Stimulated activated memory B cell treated with anti-CD40 and anti-IgM and Interleukin-4, amounts not matched to agents 10 μg/mL and 1 μg/mL and 100 μg/mL, for 72 hours (primary cell): Measurements from ENCODE around the gene TRIM49C.
"Not testable (repeated sequence)": the region's sequence is repeated elsewhere in the genome, so short reads cannot be mapped to it uniquely, and the experiment has no call there.

Source experiments
- ATAC-seq: fragments of 150-1000 bp; cut with Tn5 transposase; 2 replicates; pipeline ENCODE4 v1.10.0; 2021
- H3K27ac Mint-ChIP-seq: one replicate; pipeline ENCODE4 v1.8.0; 2022; ENCODE audit warnings: mild to moderate bottlenecking, mixed read lengths
- H3K27me3 Mint-ChIP-seq: one replicate; pipeline ENCODE4 v1.8.0; 2022; ENCODE audit warnings: mixed read lengths
- H3K36me3 Mint-ChIP-seq: one replicate; pipeline ENCODE4 v1.8.0; 2022; ENCODE audit warnings: mixed read lengths
- H3K4me1 Mint-ChIP-seq: one replicate; pipeline ENCODE4 v1.8.0; 2022; ENCODE audit warnings: mixed read lengths
- H3K4me3 Mint-ChIP-seq: one replicate; pipeline ENCODE4 v1.8.0; 2022; ENCODE audit warnings: mild to moderate bottlenecking, moderate library complexity, mixed read lengths
- H3K9me3 Mint-ChIP-seq: one replicate; pipeline ENCODE4 v1.8.0; 2022; ENCODE audit warnings: mixed read lengths

TRIM49C gene, protein sequence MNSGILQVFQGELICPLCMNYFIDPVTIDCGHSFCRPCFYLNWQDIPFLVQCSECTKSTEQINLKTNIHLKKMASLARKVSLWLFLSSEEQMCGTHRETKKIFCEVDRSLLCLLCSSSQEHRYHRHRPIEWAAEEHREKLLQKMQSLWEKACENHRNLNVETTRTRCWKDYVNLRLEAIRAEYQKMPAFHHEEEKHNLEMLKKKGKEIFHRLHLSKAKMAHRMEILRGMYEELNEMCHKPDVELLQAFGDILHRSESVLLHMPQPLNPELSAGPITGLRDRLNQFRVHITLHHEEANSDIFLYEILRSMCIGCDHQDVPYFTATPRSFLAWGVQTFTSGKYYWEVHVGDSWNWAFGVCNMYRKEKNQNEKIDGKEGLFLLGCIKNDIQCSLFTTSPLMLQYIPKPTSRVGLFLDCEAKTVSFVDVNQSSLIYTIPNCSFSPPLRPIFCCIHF

DNA sequence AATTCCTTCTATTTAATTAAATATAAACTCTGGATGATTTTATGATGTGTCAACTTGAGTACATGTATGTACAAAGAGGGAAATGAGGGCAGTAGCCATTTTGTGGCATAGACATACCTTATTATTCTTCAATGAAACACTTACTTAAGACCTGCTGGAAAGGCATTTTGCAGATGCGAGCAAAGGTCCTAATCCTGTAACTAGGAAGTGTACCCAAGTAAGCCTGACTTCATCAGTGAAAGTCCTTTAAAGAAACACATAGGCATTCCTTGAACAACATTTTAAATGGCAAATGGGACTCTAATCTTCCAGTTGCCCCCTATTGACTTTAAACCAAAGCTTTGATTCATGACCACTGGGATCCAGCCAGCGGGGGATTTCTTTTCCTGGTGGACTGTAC lies at the start of gene TRIM49C:
Gene TRIM49C, plus strand, starts transcription at position 301 of the 400 bp plus-strand sequence. CDS start 4,106 bp downstream, outside the sequence.
- H3K27ac Mint-ChIP-seq, H3K36me3 Mint-ChIP-seq, H3K4me1 Mint-ChIP-seq, ATAC-seq, H3K27me3 Mint-ChIP-seq, H3K4me3 Mint-ChIP-seq, H3K9me3 Mint-ChIP-seq: not testable (repeated sequence)

DNA sequence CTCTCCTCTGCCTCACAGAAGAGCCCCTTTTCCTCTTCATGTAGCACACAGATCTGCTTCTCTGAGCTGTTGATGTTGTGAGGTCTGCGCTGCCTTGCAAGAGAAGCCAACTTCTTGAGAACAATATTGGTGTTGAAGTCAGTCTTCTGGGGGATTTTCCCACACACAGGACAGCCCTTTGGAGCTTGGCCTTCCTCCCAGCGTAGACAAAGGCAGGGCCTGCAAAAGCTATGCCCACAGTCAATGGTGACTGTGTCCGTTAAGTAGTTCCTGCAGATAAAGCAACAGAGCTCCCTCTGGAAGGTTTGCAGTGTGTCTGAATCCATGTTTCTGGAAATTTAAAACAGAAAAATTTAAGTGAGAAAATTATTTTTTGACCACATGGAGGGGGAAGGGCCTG lies 6.7 kb upstream of the TRIM49C start:
- H3K9me3 Mint-ChIP-seq, H3K4me1 Mint-ChIP-seq, H3K36me3 Mint-ChIP-seq, ATAC-seq, H3K4me3 Mint-ChIP-seq, H3K27ac Mint-ChIP-seq, H3K27me3 Mint-ChIP-seq: not testable (repeated sequence)

DNA sequence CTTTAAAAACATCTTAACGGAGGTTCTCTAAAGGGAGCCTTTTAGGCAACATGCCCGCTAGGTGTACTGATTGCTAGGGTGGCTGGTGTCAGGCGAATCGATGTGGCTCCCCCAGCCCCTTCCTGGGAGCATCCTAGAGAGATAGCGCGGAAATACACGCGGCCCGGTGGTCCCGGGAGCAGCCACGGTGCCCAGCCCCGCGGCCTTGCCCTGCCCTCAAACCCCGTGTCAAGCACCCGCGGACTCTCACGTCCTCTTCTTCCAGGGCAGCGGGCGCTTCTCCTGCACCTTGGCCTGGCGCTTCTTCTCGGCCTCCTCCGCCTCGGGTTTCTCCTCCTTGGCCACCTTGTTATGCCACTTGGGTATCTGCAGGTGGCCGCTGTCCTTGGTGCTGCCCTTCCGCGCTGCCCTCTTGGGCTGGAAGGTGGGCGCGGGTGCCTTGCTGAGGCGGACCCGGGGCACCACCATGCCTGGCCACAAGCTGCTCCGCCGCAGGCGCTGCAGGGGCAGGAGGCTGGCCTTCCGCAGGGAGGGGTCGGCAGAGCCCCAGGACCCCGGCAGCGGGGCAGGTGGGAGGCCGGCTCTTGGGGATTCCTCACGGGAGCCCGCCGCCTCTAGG lies 20.8 kb downstream of the TRIM49C start:
- not testable (repeated sequence) for H3K4me1 Mint-ChIP-seq, H3K9me3 Mint-ChIP-seq, H3K36me3 Mint-ChIP-seq, H3K4me3 Mint-ChIP-seq, H3K27ac Mint-ChIP-seq, H3K27me3 Mint-ChIP-seq, ATAC-seq

DNA sequence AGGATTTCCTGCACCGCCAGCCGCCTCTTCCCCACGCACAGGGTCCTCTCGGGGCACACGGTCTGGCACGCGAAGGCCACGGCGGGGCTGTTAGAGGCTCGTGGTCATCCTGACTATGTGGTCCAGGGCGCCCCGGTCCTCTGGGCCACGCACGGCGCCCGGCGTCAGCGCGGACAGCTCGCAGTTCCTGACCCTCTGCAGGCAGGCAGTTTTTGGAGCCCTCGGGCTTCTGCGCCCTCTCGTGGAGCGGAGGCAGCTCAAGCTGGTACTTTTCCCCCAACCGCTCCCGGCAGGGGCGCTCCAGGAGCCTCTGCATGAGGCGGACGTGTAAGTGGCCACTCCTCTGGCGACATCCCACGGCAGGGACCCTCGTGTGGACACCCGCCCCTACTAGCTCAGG lies 21.4 kb downstream of the TRIM49C start:
- H3K4me3 Mint-ChIP-seq, H3K4me1 Mint-ChIP-seq: not testable (repeated sequence)

GRCh38 chr11:90053545-90053944 lies 22.6 kb downstream of the TRIM49C start:
- not testable (repeated sequence) for H3K4me1 Mint-ChIP-seq, H3K27me3 Mint-ChIP-seq, H3K4me3 Mint-ChIP-seq, H3K27ac Mint-ChIP-seq, ATAC-seq, H3K9me3 Mint-ChIP-seq, H3K36me3 Mint-ChIP-seq

More for the DNA sequence above, 21.4 kb downstream of the TRIM49C start:
- not testable (repeated sequence) for H3K9me3 Mint-ChIP-seq, H3K36me3 Mint-ChIP-seq, ATAC-seq, H3K27me3 Mint-ChIP-seq, H3K27ac Mint-ChIP-seq

- not testable (repeated sequence) for H3K9me3 Mint-ChIP-seq, H3K27ac Mint-ChIP-seq, H3K4me1 Mint-ChIP-seq, ATAC-seq, H3K27me3 Mint-ChIP-seq, H3K36me3 Mint-ChIP-seq, H3K4me3 Mint-ChIP-seq
Observed at GRCh38 chr11:90085650-90086049, 54.7 kb downstream of the TRIM49C start, which contains the start of gene UBTFL1. Gene UBTFL1 (plus strand): TSS chr11:90085950. CDS start chr11:90085950, 0 bp downstream.

GRCh38 chr11:90088731-90089130 lies 57.8 kb downstream of the TRIM49C start:
- not testable (repeated sequence) for H3K9me3 Mint-ChIP-seq, ATAC-seq, H3K27ac Mint-ChIP-seq, H3K27me3 Mint-ChIP-seq, H3K36me3 Mint-ChIP-seq, H3K4me1 Mint-ChIP-seq, H3K4me3 Mint-ChIP-seq
